Activated B cell treated with CpG ODN at 0.5 μM for 24 hours (primary cell): ENCODE measurements around the gene ASIC4. TPM values are rescaled to one million over a fixed set of nuclear protein-coding genes. Genes with fewer than 3 reads are reported as not detected.

Source experiments
- ATAC-seq: fragments of 200-7000 bp; cut with Tn5 transposase; one replicate; pipeline ENCODE4 v1.10.0; 2021; ENCODE audit warnings: low read depth, mild to moderate bottlenecking, moderate library complexity
- CTCF ChIA-PET: fragments of 350-600 bp; sonication (Branson Sonifier 250); formaldehyde crosslinking; loops from one replicate; lab custom pipeline; 2021; ENCODE audit warnings: antibody characterized with exemption; lab: Charles Lee
- POLR2A ChIA-PET: fragments of 350-600 bp; sonication (Branson Sonifier 250); formaldehyde crosslinking; loops from one replicate; lab custom pipeline; 2021; ENCODE audit warnings: antibody characterized with exemption; lab: Charles Lee
- DNase-seq: peaks from one replicate; pipeline ENCODE4 v3.0.0; 2022
- H3K27ac Mint-ChIP-seq: one replicate; pipeline ENCODE4 v1.8.0; 2020; ENCODE audit warnings: mixed read lengths
- H3K27me3 Mint-ChIP-seq: one replicate; pipeline ENCODE4 v1.8.0; 2021; ENCODE audit warnings: mixed read lengths
- H3K36me3 Mint-ChIP-seq: one replicate; pipeline ENCODE4 v1.8.0; 2021; ENCODE audit warnings: low read depth, mixed read lengths
- H3K4me1 Mint-ChIP-seq: one replicate; pipeline ENCODE4 v1.8.0; 2021; ENCODE audit warnings: mixed read lengths
- H3K4me3 Mint-ChIP-seq: one replicate; pipeline ENCODE4 v1.8.0; 2020; ENCODE audit warnings: mild to moderate bottlenecking, mixed read lengths
- H3K9me3 Mint-ChIP-seq: one replicate; pipeline ENCODE4 v1.8.0; 2020; ENCODE audit warnings: mixed read lengths
- CTCF ChIP-seq: fragments of 200-600 bp; IDR thresholded peaks from one replicate; pipeline ENCODE4 v1.8.0; 2022; ENCODE audit warnings: antibody characterized with exemption, mild to moderate bottlenecking
- intact Hi-C: fragments of 100-400 bp; cut with micrococcal nuclease; formaldehyde crosslinking; loops from one replicate; pipeline ENCODE4 v1.15.1; 2024
- total RNA-seq: library from RNA; stranded (reverse); gene quantifications from 2 replicates; pipeline ENCODE4 v1.2.3, GENCODE V29; 2022

The ASIC4 gene
- total RNA-seq, 1 donor from 2014 or later: not detected

- ChIA-PET POLR2A (interaction anchor here (0.6 to 2.1 kb wide), 8 partner anchors 8 to 602 kb away, joined by 3 to 20 read pairs (median 4); partner anchors contain the start of genes CHPF, DNAJB2, DNPEP and TMEM198), CTCF (interaction anchor here (0.9 to 2.2 kb wide), 5 partner anchors 11 to 110 kb away, joined by 3 to 12 read pairs (median 5); no protein-coding TSS in a partner anchor)
- Mint-ChIP-seq H3K27me3 (peaks cover 28% of the 10 kb centered on the region), H3K9me3 (no peaks in the 10 kb centered on the region), H3K36me3 (peaks cover 17% of the 10 kb centered on the region), H3K4me3 (peak within 1 kb of the TSS; percentile 98), H3K27ac (peak within 1 kb of the TSS; percentile 86), H3K4me1 (peaks cover 34% of the 10 kb centered on the region)
- no peak for TF ChIP-seq CTCF
- ATAC-seq (peak; percentile 94), DNase-seq (peak; percentile 86)
- intact Hi-C loops: loop anchor here (1.0 to 10.0 kb wide), 9 partner anchors 12 to 1706 kb away; partner anchors contain the start of genes CHPF, CNOT9, CNPPD1 and NHEJ1
Observed at GRCh38 chr2:219498280-219499057, 15.8 kb upstream of the ASIC4 start, which contains the start of gene GMPPA. GMPPA (plus strand) TSS chr2:219498891; CDS start chr2:219499976, 1,085 bp downstream.

- no peaks in the 10 kb centered on the region for H3K9me3 Mint-ChIP-seq
- peak overlapping the region; percentile 86 for H3K27ac Mint-ChIP-seq
- intact Hi-C loops: loop anchor here (2.0 to 10.0 kb wide), 4 partner anchors 144 to 1706 kb away; partner anchors contain the start of genes CNOT9, CNPPD1, RETREG2 and USP37
- no peak for TF ChIP-seq CTCF
- DNase-seq (no peak), ATAC-seq (no peak)
- POLR2A ChIA-PET: interaction anchor here (0.6 to 2.1 kb wide), 8 partner anchors 8 to 602 kb away, joined by 3 to 20 read pairs (median 4); partner anchors contain the start of genes CHPF, DNAJB2, DNPEP and TMEM198
- CTCF ChIA-PET: interaction anchor here (0.9 to 2.2 kb wide), 6 partner anchors 11 to 110 kb away, joined by 3 to 12 read pairs (median 4); no protein-coding TSS in a partner anchor
- H3K36me3 Mint-ChIP-seq: peaks cover 22% of the 10 kb centered on the region
- H3K4me1 Mint-ChIP-seq: peaks cover 34% of the 10 kb centered on the region
- peak overlapping the region; percentile 98 for H3K4me3 Mint-ChIP-seq
- H3K27me3 Mint-ChIP-seq: peaks cover 22% of the 10 kb centered on the region
Observed at GRCh38 chr2:219499058-219499307, 15.3 kb upstream of the ASIC4 start.

- POLR2A ChIA-PET: interaction anchor here (0.6 to 2.1 kb wide), 3 partner anchors 10 to 186 kb away, joined by 3 to 7 read pairs (median 4); no protein-coding TSS in a partner anchor
- TF ChIP-seq CTCF: no peak
- H3K27me3 Mint-ChIP-seq: peaks cover 21% of the 10 kb centered on the region
- peak overlapping the region; percentile 98 for H3K4me3 Mint-ChIP-seq
- ATAC-seq (no peak), DNase-seq (no peak)
- no peaks in the 10 kb centered on the region for H3K9me3 Mint-ChIP-seq
- H3K27ac Mint-ChIP-seq: peak overlapping the region; percentile 86
- CTCF ChIA-PET: interaction anchor here (0.6 to 2.2 kb wide), 5 partner anchors 10 to 60 kb away, joined by 3 to 12 read pairs (median 3); partner anchors contain the start of genes CHPF and TMEM198
- peaks cover 34% of the 10 kb centered on the region for H3K4me1 Mint-ChIP-seq
- H3K36me3 Mint-ChIP-seq: peaks cover 28% of the 10 kb centered on the region
- intact Hi-C loops: loop anchor here (2.0 to 10.0 kb wide), 4 partner anchors 143 to 1705 kb away; partner anchors contain the start of genes CNOT9, CNPPD1, RETREG2 and USP37
Observed at GRCh38 chr2:219499555-219499954, 14.7 kb upstream of the ASIC4 start.

- DNase-seq: no peak
- CTCF ChIA-PET: interaction anchor here (0.6 to 1.6 kb wide), 5 partner anchors 10 to 59 kb away, joined by 3 read pairs; partner anchors contain the start of genes CHPF and TMEM198
- H3K4me3 Mint-ChIP-seq: peak overlapping the region; percentile 98
- peaks cover 34% of the 10 kb centered on the region for H3K36me3 Mint-ChIP-seq
- TF ChIP-seq CTCF: no peak
- H3K27me3 Mint-ChIP-seq: peaks cover 18% of the 10 kb centered on the region
- H3K27ac Mint-ChIP-seq: no peak overlapping the region
- intact Hi-C loops: no loop called here
- no peaks in the 10 kb centered on the region for H3K9me3 Mint-ChIP-seq
- no peak for ATAC-seq
- POLR2A ChIA-PET: interaction anchor here (0.6 to 2.1 kb wide), 3 partner anchors 9 to 185 kb away, joined by 3 to 7 read pairs (median 4); no protein-coding TSS in a partner anchor
- H3K4me1 Mint-ChIP-seq: peaks cover 34% of the 10 kb centered on the region
Observed at GRCh38 chr2:219500135-219500534, 14.1 kb upstream of the ASIC4 start.

- ChIA-PET POLR2A (no interaction called here), CTCF (no interaction called here)
- Mint-ChIP-seq H3K4me1 (peaks cover 25% of the 10 kb centered on the region), H3K27ac (no peak overlapping the region), H3K36me3 (peaks cover 49% of the 10 kb centered on the region), H3K9me3 (no peaks in the 10 kb centered on the region), H3K4me3 (no peak overlapping the region), H3K27me3 (peaks cover 8% of the 10 kb centered on the region)
- DNase-seq (no peak), ATAC-seq (no peak)
- TF ChIP-seq CTCF: no peak
- intact Hi-C loops: no loop called here
Observed at GRCh38 chr2:219501849-219502248, 12.4 kb upstream of the ASIC4 start.
